Spleen (tissue), 7 donors: ENCODE measurements around the gene GJD3.

Source experiments
- POLR2A ChIP-seq, 3 donors: fragments of 450-650 bp; IDR thresholded peaks; one replicate each; pipeline ENCODE4 v1.5.1; 2017; ENCODE audit warnings: antibody characterized with exemption in 3 of 3, mild to moderate bottlenecking in 1 of 3
- TF ChIP-seq, protein P1 (sequence below), 11 experiments: fragments of 200-600 bp in 7 of 11; fragments of 450-650 bp in 4 of 11; sonication (generic) in 4 of 11; IDR thresholded peaks in 8 of 11; conservative IDR thresholded peaks in 3 of 11; 1 replicate in 7 of 11; 2 replicates in 4 of 11; pipeline versions ENCODE4 v1.4.0 to v1.8.0; 2016 to 2021; ENCODE audit warnings: antibody characterized with exemption in 11 of 11, inconsistent platforms in 4 of 11, mild to moderate bottlenecking in 1 of 11
- donor health status: DM: no; HTN: no; CAD: no; lungs with moderate emphysema.
- donor health status: DM: no; HTN: no; CAD: no.
- donor health status: DM: no; HTN: no; CAD: no.

DNA sequence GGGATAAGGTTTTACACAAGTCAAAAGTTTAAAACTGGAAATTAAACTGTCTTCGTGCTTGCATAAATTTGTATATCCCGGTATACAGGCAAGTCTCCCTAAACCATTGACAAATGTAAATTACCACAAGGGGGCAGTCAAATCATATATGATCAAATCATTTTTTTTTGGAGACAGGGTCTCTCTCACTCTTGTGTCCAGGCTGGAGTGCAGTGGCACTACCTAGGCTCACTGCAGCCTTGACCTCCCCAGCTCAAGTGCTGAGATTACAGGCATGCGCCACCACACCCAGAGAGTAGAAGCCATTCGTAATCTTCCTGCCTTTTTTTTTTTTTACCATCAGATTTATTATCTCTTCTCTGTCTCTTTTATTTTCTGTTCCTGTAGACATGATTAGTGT is 34.6 kb upstream of the GJD3 start:
- TF ChIP-seq, protein P1, sequence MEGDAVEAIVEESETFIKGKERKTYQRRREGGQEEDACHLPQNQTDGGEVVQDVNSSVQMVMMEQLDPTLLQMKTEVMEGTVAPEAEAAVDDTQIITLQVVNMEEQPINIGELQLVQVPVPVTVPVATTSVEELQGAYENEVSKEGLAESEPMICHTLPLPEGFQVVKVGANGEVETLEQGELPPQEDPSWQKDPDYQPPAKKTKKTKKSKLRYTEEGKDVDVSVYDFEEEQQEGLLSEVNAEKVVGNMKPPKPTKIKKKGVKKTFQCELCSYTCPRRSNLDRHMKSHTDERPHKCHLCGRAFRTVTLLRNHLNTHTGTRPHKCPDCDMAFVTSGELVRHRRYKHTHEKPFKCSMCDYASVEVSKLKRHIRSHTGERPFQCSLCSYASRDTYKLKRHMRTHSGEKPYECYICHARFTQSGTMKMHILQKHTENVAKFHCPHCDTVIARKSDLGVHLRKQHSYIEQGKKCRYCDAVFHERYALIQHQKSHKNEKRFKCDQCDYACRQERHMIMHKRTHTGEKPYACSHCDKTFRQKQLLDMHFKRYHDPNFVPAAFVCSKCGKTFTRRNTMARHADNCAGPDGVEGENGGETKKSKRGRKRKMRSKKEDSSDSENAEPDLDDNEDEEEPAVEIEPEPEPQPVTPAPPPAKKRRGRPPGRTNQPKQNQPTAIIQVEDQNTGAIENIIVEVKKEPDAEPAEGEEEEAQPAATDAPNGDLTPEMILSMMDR (IDR thresholded peaks at IDR 0.05 in 8 of 11, conservative IDR thresholded peaks at IDR 0.05 in 3 of 11), result peak; percentile 25 to 78 (median 64)
- no peak for TF ChIP-seq POLR2A (IDR thresholded peaks at IDR 0.05)
